Measurements from ENCODE around the gene TENM4.

TENM4 gene

DNA sequence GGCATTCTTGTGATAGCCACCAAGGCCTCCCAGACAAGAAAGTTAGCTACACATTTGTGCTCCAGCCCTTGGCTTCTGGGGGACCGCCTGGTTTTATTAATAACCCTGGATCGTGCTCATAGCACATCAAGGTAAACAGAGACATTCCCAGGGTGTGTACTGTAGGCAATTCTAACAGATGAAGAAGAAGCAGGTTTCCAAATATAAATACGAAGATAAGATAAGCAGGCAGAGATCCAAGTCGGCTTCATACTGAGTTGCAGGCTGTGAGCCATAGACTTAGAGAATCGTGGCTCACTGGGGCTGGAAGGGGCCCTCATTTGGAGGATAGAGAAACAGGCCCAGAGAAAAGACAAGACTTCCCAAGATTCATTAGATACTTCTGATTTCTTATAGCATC lies 131.4 kb downstream of the TENM4 start:
- TF ChIP-seq ZNF565 (CRISPR knock-in tag; conservative IDR thresholded peaks at IDR 0.05; ENCODE audit: low read depth) (no peak), ZNF8 (CRISPR knock-in tag; IDR thresholded peaks at IDR 0.05) (no peak), ZNF70 (CRISPR knock-in tag; IDR thresholded peaks at IDR 0.05) (no peak), BACH2 (CRISPR knock-in tag; IDR thresholded peaks at IDR 0.05; ENCODE audit: borderline replicate concordance) (no peak), SNAI2 (CRISPR knock-in tag; IDR thresholded peaks at IDR 0.05) (no peak), ZFP3 (CRISPR knock-in tag; IDR thresholded peaks at IDR 0.05) (no peak), ZFP30 (CRISPR knock-in tag; IDR thresholded peaks at IDR 0.05) (no peak), ESRRG (CRISPR knock-in tag; IDR thresholded peaks at IDR 0.05) (no peak), TCF4 (CRISPR knock-in tag; IDR thresholded peaks at IDR 0.05; ENCODE audit: borderline replicate concordance) (no peak), TOX (CRISPR knock-in tag; IDR thresholded peaks at IDR 0.05; ENCODE audit: borderline replicate concordance) (no peak)
- TF ChIP-seq, protein P1, sequence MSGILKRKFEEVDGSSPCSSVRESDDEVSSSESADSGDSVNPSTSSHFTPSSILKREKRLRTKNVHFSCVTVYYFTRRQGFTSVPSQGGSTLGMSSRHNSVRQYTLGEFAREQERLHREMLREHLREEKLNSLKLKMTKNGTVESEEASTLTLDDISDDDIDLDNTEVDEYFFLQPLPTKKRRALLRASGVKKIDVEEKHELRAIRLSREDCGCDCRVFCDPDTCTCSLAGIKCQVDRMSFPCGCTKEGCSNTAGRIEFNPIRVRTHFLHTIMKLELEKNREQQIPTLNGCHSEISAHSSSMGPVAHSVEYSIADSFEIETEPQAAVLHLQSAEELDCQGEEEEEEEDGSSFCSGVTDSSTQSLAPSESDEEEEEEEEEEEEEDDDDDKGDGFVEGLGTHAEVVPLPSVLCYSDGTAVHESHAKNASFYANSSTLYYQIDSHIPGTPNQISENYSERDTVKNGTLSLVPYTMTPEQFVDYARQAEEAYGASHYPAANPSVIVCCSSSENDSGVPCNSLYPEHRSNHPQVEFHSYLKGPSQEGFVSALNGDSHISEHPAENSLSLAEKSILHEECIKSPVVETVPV (CRISPR knock-in tag; IDR thresholded peaks at IDR 0.05), result no peak
- TF ChIP-seq, protein P2, sequence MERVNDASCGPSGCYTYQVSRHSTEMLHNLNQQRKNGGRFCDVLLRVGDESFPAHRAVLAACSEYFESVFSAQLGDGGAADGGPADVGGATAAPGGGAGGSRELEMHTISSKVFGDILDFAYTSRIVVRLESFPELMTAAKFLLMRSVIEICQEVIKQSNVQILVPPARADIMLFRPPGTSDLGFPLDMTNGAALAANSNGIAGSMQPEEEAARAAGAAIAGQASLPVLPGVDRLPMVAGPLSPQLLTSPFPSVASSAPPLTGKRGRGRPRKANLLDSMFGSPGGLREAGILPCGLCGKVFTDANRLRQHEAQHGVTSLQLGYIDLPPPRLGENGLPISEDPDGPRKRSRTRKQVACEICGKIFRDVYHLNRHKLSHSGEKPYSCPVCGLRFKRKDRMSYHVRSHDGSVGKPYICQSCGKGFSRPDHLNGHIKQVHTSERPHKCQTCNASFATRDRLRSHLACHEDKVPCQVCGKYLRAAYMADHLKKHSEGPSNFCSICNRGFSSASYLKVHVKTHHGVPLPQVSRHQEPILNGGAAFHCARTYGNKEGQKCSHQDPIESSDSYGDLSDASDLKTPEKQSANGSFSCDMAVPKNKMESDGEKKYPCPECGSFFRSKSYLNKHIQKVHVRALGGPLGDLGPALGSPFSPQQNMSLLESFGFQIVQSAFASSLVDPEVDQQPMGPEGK (CRISPR knock-in tag; IDR thresholded peaks at IDR 0.05; ENCODE audit: borderline replicate concordance), result no peak
- TF ChIP-seq, protein P3, sequence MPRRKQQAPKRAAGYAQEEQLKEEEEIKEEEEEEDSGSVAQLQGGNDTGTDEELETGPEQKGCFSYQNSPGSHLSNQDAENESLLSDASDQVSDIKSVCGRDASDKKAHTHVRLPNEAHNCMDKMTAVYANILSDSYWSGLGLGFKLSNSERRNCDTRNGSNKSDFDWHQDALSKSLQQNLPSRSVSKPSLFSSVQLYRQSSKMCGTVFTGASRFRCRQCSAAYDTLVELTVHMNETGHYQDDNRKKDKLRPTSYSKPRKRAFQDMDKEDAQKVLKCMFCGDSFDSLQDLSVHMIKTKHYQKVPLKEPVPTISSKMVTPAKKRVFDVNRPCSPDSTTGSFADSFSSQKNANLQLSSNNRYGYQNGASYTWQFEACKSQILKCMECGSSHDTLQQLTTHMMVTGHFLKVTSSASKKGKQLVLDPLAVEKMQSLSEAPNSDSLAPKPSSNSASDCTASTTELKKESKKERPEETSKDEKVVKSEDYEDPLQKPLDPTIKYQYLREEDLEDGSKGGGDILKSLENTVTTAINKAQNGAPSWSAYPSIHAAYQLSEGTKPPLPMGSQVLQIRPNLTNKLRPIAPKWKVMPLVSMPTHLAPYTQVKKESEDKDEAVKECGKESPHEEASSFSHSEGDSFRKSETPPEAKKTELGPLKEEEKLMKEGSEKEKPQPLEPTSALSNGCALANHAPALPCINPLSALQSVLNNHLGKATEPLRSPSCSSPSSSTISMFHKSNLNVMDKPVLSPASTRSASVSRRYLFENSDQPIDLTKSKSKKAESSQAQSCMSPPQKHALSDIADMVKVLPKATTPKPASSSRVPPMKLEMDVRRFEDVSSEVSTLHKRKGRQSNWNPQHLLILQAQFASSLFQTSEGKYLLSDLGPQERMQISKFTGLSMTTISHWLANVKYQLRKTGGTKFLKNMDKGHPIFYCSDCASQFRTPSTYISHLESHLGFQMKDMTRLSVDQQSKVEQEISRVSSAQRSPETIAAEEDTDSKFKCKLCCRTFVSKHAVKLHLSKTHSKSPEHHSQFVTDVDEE (CRISPR knock-in tag; IDR thresholded peaks at IDR 0.05), result no peak

DNA sequence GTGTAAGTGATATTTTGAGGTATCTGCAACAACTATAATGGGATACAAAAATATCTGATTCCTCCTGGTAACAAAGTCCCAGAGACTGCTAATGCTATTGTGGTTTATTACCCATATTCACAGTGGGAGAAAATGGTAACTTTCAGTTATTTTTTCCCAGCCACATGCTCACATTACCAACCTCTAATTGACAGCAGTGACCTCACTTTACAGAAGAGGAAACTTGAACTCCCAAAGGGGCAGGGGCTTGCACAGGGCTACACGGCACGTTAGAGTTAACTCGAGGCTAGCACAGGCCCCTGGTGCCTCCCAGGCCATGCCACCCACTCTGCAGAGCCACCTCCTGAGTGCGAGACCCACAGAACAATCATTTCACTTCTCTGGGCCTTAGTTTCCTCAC lies 132.4 kb downstream of the TENM4 start:
- ATAC-seq, result no peak
- no peak for TF ChIP-seq ISL1 (CRISPR knock-in tag; IDR thresholded peaks at IDR 0.05)
- TF ChIP-seq ZNF565 (CRISPR knock-in tag; conservative IDR thresholded peaks at IDR 0.05; ENCODE audit: low read depth), result no peak
- no peak for TF ChIP-seq TOX (CRISPR knock-in tag; IDR thresholded peaks at IDR 0.05; ENCODE audit: borderline replicate concordance)
- no peak for TF ChIP-seq ARNTL (CRISPR knock-in tag; IDR thresholded peaks at IDR 0.05; ENCODE audit: borderline replicate concordance, low read depth)
- TF ChIP-seq ESRRG (CRISPR knock-in tag; IDR thresholded peaks at IDR 0.05), result no peak
- TF ChIP-seq, protein P2 (CRISPR knock-in tag; IDR thresholded peaks at IDR 0.05; ENCODE audit: borderline replicate concordance), result no peak
- no peak for TF ChIP-seq OSR1 (CRISPR knock-in tag; IDR thresholded peaks at IDR 0.05)
- no peak for TF ChIP-seq SNAI2 (CRISPR knock-in tag; IDR thresholded peaks at IDR 0.05)
- TF ChIP-seq, protein P3 (CRISPR knock-in tag; IDR thresholded peaks at IDR 0.05), result no peak
- no peak for TF ChIP-seq PPARA (CRISPR knock-in tag; IDR thresholded peaks at IDR 0.05; ENCODE audit: borderline replicate concordance)
- TF ChIP-seq RARB (CRISPR knock-in tag; IDR thresholded peaks at IDR 0.05), result no peak
- TF ChIP-seq TCF4 (CRISPR knock-in tag; IDR thresholded peaks at IDR 0.05; ENCODE audit: borderline replicate concordance), result no peak
- TF ChIP-seq ZFP3 (CRISPR knock-in tag; IDR thresholded peaks at IDR 0.05), result no peak
- no peak for TF ChIP-seq CSDC2 (CRISPR knock-in tag; IDR thresholded peaks at IDR 0.05)
- TF ChIP-seq ZNF8 (CRISPR knock-in tag; IDR thresholded peaks at IDR 0.05), result no peak
- no peak for TF ChIP-seq ZNF70 (CRISPR knock-in tag; IDR thresholded peaks at IDR 0.05)
- TF ChIP-seq, protein P4, sequence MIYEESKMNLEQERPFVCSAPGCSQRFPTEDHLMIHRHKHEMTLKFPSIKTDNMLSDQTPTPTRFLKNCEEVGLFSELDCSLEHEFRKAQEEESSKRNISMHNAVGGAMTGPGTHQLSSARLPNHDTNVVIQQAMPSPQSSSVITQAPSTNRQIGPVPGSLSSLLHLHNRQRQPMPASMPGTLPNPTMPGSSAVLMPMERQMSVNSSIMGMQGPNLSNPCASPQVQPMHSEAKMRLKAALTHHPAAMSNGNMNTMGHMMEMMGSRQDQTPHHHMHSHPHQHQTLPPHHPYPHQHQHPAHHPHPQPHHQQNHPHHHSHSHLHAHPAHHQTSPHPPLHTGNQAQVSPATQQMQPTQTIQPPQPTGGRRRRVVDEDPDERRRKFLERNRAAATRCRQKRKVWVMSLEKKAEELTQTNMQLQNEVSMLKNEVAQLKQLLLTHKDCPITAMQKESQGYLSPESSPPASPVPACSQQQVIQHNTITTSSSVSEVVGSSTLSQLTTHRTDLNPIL (CRISPR knock-in tag; IDR thresholded peaks at IDR 0.05; ENCODE audit: low read depth), result no peak

More for the DNA sequence above, 131.4 kb downstream of the TENM4 start:
- no peak for ATAC-seq
